Smooth muscle cell of the pulmonary artery (primary cell): ENCODE measurements around the gene RBM8A. TPM values are rescaled to one million over a fixed set of nuclear protein-coding genes. Genes with fewer than 3 reads are reported as not detected.

Experiments used
- total RNA-seq: library from RNA; depleted of rRNA; stranded (reverse); fragments of >200 nt; gene quantifications from 2 replicates; pipeline ENCODE4 v1.2.3, GENCODE V29; 2014

Gene RBM8A
- total RNA-seq, result 54.8 and 62.2 TPM in 2 replicates

GRCh38 chr1:145927063-145927886 lies at the start of gene RBM8A:
Gene RBM8A (minus strand): TSS chr1:145927484. CDS start chr1:145927426, 58 bp downstream.

GRCh38 chr1:145964328-145965118 lies 37.2 kb upstream of the RBM8A start, which contains the start of the genes ANKRD34A and POLR3GL:
Gene ANKRD34A (minus strand): TSS chr1:145964575. CDS start chr1:145961759, 2,816 bp downstream.
Gene POLR3GL (plus strand): TSS chr1:145964690. CDS start chr1:145974866, 10,176 bp downstream.

GRCh38 chr1:145957443-145958319 lies 30.4 kb upstream of the RBM8A start, which contains the start of gene LIX1L:
Gene LIX1L (minus strand): TSS chr1:145958017. CDS start chr1:145957927, 90 bp downstream.

GRCh38 chr1:145918144-145918991 lies 8.9 kb downstream of the RBM8A start, which contains the start of gene PEX11B:
Gene PEX11B (minus strand): TSS chr1:145918717. CDS start chr1:145918688, 29 bp downstream.

GRCh38 chr1:145885738-145886287 lies 41.5 kb downstream of the RBM8A start, which contains the start of gene ANKRD35:
Gene ANKRD35 (minus strand): TSS chr1:145885866. CDS start chr1:145885758, 108 bp downstream.

Other genes with a start within 250 kb of the RBM8A start
- 0.23 and 0.33 TPM in 2 replicates for gene PDZK1, start 220.1 kb downstream of the RBM8A start, total RNA-seq
- gene CD160, start 208.0 kb downstream of the RBM8A start, total RNA-seq, result not detected in 2 replicates
- gene RNF115, start 103.4 kb downstream of the RBM8A start, total RNA-seq, result 11.9 and 12.2 TPM in 2 replicates
- 22.6 and 24.9 TPM in 2 replicates for gene POLR3C, start 103.3 kb downstream of the RBM8A start, total RNA-seq
- 1.4 and 2.9 TPM in 2 replicates for gene NUDT17, start 81.9 kb downstream of the RBM8A start, total RNA-seq
- 19.8 and 22.2 TPM in 2 replicates for gene PIAS3, start 68.4 kb downstream of the RBM8A start, total RNA-seq
- 1.8 and 2.5 TPM in 2 replicates for gene ANKRD35, start 41.6 kb downstream of the RBM8A start, total RNA-seq
- gene ITGA10, start 17.4 kb downstream of the RBM8A start, total RNA-seq, result 12.3 and 13.5 TPM in 2 replicates
- 23.4 and 24.8 TPM in 2 replicates for gene PEX11B, start 8.8 kb downstream of the RBM8A start, total RNA-seq
- 20.6 and 21.0 TPM in 2 replicates for gene LIX1L, start 30.5 kb upstream of the RBM8A start, total RNA-seq
- gene ANKRD34A, start 37.1 kb upstream of the RBM8A start, total RNA-seq, result 0.98 and 1.2 TPM in 2 replicates
- 7.0 and 10.2 TPM in 2 replicates for gene POLR3GL, start 37.2 kb upstream of the RBM8A start, total RNA-seq
- gene TXNIP, start 69.1 kb upstream of the RBM8A start, total RNA-seq, result 6.9 and 356 TPM in 2 replicates
- gene HJV, start 94.3 kb upstream of the RBM8A start, total RNA-seq, result not detected in 2 replicates
- gene NBPF10, start 217.3 kb upstream of the RBM8A start, total RNA-seq, result 2.8 and 4.7 TPM in 2 replicates